Measurements from ENCODE around the gene EDN1.

- TF ChIP-seq, protein P1, sequence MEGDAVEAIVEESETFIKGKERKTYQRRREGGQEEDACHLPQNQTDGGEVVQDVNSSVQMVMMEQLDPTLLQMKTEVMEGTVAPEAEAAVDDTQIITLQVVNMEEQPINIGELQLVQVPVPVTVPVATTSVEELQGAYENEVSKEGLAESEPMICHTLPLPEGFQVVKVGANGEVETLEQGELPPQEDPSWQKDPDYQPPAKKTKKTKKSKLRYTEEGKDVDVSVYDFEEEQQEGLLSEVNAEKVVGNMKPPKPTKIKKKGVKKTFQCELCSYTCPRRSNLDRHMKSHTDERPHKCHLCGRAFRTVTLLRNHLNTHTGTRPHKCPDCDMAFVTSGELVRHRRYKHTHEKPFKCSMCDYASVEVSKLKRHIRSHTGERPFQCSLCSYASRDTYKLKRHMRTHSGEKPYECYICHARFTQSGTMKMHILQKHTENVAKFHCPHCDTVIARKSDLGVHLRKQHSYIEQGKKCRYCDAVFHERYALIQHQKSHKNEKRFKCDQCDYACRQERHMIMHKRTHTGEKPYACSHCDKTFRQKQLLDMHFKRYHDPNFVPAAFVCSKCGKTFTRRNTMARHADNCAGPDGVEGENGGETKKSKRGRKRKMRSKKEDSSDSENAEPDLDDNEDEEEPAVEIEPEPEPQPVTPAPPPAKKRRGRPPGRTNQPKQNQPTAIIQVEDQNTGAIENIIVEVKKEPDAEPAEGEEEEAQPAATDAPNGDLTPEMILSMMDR (IDR thresholded peaks at IDR 0.05) = no peak
- TF ChIP-seq SIN3A (IDR thresholded peaks at IDR 0.05; ENCODE audit: borderline replicate concordance, insufficient read depth, low read depth, low read length) (no peak), POLR2AphosphoS5 (IDR thresholded peaks at IDR 0.05; ENCODE audit: low read depth, low read length) (no peak)
Observed at GRCh38 chr6:12288211-12288618, 1.9 kb upstream of the EDN1 start.

Data from Panc1 (cell line).